GM12872 (cell line): ENCODE data around the gene DAGLB.

Source experiments
- TF ChIP-seq, protein P1 (sequence below): IDR thresholded peaks from 3 replicates; pipeline ENCODE4 v1.5.1; 2011; ENCODE audit warnings: low read depth, mild to moderate bottlenecking, low read length, moderate library complexity; ENCODE audit not compliant: insufficient read depth

Gene DAGLB

DNA sequence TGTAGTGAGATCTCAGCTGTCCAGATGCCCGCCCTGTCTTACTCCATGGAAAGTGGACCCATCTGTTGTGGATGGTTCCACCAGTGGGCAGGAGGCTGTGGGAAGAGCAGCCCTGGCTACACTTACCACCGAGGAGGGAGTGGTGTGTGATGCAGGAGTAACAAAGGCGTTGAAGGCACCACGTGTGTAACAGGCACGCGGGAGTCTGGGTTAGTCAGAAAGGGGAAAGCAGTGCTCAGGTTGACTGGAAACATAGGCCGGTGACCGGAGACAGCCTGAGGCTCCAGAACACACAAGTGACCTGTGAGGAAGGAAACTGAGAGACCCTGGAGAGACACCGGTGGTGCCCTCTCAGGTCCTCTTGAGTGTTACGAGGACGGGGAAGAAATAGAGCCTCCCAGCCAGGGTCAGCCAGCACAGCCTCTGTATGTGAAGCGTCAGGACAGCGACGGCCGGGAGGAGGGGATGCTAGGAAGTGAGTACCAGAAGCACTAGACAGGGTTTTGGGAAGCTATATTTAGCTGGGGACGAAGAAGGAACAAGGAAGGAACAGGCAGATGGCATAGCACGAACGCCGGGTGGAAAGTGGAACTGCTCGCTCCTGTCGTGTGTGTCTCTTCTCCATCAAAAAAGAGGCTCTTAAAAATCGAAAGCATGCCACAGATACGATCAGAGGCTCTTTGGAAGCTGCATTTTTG, 51.7 kb downstream of the DAGLB start:
- TF ChIP-seq, protein P1, sequence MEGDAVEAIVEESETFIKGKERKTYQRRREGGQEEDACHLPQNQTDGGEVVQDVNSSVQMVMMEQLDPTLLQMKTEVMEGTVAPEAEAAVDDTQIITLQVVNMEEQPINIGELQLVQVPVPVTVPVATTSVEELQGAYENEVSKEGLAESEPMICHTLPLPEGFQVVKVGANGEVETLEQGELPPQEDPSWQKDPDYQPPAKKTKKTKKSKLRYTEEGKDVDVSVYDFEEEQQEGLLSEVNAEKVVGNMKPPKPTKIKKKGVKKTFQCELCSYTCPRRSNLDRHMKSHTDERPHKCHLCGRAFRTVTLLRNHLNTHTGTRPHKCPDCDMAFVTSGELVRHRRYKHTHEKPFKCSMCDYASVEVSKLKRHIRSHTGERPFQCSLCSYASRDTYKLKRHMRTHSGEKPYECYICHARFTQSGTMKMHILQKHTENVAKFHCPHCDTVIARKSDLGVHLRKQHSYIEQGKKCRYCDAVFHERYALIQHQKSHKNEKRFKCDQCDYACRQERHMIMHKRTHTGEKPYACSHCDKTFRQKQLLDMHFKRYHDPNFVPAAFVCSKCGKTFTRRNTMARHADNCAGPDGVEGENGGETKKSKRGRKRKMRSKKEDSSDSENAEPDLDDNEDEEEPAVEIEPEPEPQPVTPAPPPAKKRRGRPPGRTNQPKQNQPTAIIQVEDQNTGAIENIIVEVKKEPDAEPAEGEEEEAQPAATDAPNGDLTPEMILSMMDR: no peak

DNA sequence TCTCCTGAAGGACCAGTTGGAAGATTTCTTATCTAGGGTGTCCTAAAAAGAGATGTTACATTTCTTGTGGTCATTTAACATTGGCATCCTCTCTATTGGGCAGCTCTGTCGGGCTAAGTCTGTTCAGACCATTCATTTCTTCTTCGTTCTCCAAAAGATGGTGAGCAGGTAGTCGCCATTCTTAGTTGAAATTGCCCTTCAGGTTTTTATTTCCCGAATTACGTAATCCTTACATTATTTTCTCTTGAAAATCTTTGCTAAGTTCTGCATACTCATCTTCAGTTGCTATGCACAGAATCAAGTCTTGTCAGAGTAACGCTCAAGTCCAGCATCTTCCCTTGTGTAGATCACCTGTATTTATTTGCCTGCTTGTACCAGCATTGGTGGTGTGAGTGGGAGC, 53.6 kb downstream of the DAGLB start:
- TF ChIP-seq, protein P1: no peak

DNA sequence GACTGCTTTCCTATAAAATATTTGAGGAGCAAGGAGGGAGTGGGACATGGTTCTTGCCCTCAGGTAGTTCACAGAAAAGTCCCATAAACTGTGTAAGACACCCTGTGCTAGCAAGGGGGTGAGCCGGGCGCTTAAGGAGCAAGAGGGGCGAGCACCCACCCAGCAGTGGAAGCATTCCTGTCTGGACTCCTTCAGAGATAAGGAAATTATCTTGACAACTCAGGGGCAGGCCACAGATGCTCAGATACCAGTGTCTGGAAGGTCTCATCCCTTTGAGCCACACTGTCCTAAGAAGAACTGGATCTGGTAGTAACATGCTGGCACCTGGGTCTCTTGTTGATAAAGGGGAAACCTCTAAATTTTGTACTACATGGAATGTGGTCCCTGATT, 54.1 kb downstream of the DAGLB start:
- TF ChIP-seq, protein P1: no peak

DNA sequence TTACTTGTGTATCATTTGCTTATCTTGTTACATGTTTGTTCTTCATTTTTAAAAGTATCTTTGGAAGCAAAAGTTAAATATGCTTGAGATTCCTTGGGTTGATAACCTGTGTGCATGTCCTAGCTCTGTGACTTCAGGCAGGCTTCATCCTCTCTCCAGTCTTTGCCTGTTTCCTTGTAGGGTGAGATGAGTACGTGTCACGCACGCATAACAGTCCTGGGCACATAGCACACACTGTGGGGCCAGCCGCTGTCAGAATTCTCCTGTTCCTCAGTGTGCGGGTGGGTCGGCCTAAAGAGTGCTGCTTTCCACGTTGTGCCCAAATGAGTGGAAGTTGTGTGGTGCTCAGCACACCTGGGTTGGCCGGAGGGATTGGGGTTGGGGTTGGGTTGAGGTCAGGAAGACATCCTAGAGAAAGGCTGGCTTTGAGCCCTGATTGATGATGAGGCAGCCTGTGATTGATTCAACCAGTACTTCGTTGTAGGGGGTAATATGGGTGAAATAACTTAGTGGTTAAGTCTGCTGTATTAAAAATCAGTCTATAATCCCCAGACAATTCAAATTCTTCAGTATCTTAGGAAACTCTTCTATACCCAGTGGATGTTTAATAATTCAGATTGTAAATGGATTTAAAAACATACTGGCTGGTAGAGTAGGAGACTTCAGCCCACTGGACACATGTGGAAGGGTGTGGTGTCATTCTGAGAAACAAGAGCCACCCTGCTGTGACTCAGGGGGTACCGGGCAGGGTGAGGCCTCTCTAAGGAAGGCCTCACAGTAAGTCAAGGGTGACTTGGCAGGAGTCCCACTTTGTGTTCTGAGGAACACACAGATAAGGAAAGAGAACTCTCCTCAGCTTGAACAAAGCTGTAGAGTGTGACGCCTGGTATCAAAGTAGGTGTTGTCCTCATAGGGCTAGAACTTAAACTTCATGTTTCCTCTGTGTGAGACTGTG, 54.8 kb downstream of the DAGLB start:
- TF ChIP-seq, protein P1: no peak

DNA sequence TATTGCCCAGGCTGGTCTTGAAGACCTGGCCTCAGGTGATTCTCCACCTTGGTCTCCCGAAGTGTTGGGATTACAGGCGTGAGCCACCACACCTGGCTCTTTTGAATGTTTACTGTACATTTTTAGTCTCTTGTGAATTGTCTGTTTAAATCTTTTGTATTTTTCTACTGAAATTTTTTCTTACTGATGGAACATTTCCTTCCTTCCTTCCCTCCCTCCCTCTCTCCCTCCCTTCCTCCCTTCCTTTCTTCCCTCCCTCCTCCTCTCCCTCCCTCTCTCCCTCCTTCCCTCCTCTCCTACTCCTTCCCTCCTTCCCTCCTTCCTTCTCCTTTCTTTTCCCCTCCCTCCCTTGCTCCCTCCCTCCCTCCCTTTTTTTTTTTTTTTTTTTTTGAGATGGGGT, 58.0 kb downstream of the DAGLB start:
- TF ChIP-seq, protein P1: no peak

DNA sequence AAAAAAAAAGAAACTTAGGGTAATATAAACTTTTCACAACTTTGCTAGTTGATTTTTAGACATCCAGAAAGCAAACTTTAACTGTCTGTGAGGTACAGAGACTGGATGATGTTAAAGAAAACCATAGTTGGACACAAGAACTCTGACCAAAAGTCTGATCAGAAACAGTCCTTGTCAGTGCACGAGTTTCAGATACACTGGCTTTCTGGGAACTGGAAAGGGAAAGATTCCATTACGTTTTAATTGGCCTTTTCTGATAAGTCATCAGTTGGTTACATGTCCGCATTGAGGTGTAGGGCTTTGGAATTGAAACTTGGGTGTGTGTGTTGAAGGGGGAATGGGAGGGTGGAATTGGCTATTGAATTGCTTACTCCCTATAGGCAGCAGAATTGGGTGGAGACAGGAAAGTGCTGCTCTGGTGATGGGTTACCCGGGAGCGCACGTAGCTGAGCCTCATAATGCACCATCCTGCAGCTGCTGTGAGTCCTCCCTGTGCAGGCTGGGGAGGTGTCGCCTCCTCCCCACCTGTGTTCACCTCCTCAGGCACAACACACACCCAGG, 59.9 kb downstream of the DAGLB start:
- TF ChIP-seq, protein P1: no peak

DNA sequence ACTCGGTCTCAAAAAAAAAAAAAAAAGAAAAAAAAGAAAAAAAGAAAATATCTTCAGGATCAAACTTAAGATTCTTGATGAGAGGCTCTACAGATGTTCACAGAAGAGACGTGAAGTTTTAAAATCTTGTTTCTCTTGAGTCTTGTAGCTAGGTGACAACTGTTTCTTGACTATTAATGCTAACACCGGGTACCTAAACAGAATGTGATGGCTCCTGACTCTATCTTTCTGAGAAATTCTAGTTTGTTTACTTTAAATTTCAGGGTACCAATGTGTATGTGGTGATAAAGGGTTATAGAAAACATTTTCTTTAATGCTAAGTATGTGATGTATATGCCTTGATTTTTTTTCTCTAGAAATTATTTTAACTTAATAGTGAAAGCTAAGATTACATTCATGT, 61.0 kb downstream of the DAGLB start:
- TF ChIP-seq, protein P1: no peak
